Measurements from ENCODE around the gene COX20.

- no peak for TF ChIP-seq MAX (IDR thresholded peaks at IDR 0.05)
- TF ChIP-seq, protein P1, sequence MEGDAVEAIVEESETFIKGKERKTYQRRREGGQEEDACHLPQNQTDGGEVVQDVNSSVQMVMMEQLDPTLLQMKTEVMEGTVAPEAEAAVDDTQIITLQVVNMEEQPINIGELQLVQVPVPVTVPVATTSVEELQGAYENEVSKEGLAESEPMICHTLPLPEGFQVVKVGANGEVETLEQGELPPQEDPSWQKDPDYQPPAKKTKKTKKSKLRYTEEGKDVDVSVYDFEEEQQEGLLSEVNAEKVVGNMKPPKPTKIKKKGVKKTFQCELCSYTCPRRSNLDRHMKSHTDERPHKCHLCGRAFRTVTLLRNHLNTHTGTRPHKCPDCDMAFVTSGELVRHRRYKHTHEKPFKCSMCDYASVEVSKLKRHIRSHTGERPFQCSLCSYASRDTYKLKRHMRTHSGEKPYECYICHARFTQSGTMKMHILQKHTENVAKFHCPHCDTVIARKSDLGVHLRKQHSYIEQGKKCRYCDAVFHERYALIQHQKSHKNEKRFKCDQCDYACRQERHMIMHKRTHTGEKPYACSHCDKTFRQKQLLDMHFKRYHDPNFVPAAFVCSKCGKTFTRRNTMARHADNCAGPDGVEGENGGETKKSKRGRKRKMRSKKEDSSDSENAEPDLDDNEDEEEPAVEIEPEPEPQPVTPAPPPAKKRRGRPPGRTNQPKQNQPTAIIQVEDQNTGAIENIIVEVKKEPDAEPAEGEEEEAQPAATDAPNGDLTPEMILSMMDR (IDR thresholded peaks at IDR 0.05) = no peak
These were observed 45.7 kb upstream of the COX20 start for GRCh38 chr1:244789731-244790130.

Measured in A549 (cell line).